PFSK-1 (cell line): ENCODE measurements around the gene EDARADD.

Source experiments
- FOXP2 ChIP-seq: optimal IDR thresholded peaks from 2 replicates; pipeline ENCODE3; 2011; ENCODE audit warnings: borderline replicate concordance, control low read depth, inconsistent platforms; ENCODE audit not compliant: insufficient read depth; ENCODE audit errors: extremely low read length, extremely low read depth
- POLR2AphosphoS5 ChIP-seq: IDR thresholded peaks from 2 replicates; pipeline ENCODE4 v1.6.1; 2012; ENCODE audit warnings: low read depth, mild to moderate bottlenecking, control low read depth, low read length, moderate library complexity
- SIN3A ChIP-seq: IDR thresholded peaks from 2 replicates; pipeline ENCODE4 v1.6.1; 2012; ENCODE audit warnings: mild to moderate bottlenecking, low read length, moderate library complexity, borderline replicate concordance; ENCODE audit not compliant: insufficient read depth
- TAF1 ChIP-seq: IDR thresholded peaks from 2 replicates; pipeline ENCODE4 v1.6.1; 2012; ENCODE audit warnings: low read length, control low read depth, borderline replicate concordance; ENCODE audit not compliant: insufficient read depth
- TF ChIP-seq, protein P1 (sequence below), 2 experiments: IDR thresholded peaks; 2 replicates each; pipeline versions ENCODE4 v1.6.1 to v1.8.0; 2011 to 2012; ENCODE audit warnings: low read depth in 2 of 2, low read length in 2 of 2, control low read depth in 1 of 2, inconsistent platforms in 1 of 2, mild to moderate bottlenecking in 1 of 2, moderate library complexity in 1 of 2; ENCODE audit not compliant: insufficient read depth in 1 of 2

EDARADD gene

DNA sequence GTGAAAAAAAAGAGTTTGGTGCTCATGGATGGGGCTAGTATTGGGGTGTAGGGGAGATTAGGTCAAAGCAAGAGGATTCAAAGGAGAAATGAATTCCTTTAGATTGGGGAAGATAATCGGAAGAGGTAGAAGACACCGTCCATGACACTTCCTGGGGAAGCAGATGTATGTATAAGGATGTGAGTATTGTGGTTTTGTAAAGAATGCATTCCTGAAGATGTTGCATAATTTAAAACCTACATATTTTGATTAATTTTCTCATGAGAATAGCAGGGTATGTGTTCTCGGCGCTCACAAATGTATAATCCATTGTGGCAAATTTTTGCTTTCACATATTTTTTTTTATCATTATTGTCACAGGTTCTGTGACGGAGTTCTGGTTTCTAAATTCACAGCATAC is 124.2 kb downstream of the EDARADD start:
- TF ChIP-seq TAF1 (no peak), FOXP2 (no peak), POLR2AphosphoS5 (no peak), SIN3A (no peak)
- TF ChIP-seq, protein P1, sequence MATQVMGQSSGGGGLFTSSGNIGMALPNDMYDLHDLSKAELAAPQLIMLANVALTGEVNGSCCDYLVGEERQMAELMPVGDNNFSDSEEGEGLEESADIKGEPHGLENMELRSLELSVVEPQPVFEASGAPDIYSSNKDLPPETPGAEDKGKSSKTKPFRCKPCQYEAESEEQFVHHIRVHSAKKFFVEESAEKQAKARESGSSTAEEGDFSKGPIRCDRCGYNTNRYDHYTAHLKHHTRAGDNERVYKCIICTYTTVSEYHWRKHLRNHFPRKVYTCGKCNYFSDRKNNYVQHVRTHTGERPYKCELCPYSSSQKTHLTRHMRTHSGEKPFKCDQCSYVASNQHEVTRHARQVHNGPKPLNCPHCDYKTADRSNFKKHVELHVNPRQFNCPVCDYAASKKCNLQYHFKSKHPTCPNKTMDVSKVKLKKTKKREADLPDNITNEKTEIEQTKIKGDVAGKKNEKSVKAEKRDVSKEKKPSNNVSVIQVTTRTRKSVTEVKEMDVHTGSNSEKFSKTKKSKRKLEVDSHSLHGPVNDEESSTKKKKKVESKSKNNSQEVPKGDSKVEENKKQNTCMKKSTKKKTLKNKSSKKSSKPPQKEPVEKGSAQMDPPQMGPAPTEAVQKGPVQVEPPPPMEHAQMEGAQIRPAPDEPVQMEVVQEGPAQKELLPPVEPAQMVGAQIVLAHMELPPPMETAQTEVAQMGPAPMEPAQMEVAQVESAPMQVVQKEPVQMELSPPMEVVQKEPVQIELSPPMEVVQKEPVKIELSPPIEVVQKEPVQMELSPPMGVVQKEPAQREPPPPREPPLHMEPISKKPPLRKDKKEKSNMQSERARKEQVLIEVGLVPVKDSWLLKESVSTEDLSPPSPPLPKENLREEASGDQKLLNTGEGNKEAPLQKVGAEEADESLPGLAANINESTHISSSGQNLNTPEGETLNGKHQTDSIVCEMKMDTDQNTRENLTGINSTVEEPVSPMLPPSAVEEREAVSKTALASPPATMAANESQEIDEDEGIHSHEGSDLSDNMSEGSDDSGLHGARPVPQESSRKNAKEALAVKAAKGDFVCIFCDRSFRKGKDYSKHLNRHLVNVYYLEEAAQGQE (IDR thresholded peaks at IDR 0.05; ENCODE audit: insufficient read depth in 1 of 2, low read depth in 2 of 2, low read length in 2 of 2): no peak

- no peak for TF ChIP-seq FOXP2
- TF ChIP-seq TAF1: no peak
- no peak for TF ChIP-seq SIN3A
- no peak for TF ChIP-seq POLR2AphosphoS5
- TF ChIP-seq, protein P1 (IDR thresholded peaks at IDR 0.05; ENCODE audit: insufficient read depth in 1 of 2, low read depth in 2 of 2, low read length in 2 of 2): no peak
Observed at GRCh38 chr1:236520445-236521005, 126.4 kb downstream of the EDARADD start.

- no peak for TF ChIP-seq TAF1
- no peak for TF ChIP-seq SIN3A
- no peak for TF ChIP-seq FOXP2
- no peak for TF ChIP-seq POLR2AphosphoS5
- TF ChIP-seq, protein P1 (IDR thresholded peaks at IDR 0.05; ENCODE audit: insufficient read depth in 1 of 2, low read depth in 2 of 2, low read length in 2 of 2): no peak
Observed at GRCh38 chr1:236522937-236523703, 129.0 kb downstream of the EDARADD start.

DNA sequence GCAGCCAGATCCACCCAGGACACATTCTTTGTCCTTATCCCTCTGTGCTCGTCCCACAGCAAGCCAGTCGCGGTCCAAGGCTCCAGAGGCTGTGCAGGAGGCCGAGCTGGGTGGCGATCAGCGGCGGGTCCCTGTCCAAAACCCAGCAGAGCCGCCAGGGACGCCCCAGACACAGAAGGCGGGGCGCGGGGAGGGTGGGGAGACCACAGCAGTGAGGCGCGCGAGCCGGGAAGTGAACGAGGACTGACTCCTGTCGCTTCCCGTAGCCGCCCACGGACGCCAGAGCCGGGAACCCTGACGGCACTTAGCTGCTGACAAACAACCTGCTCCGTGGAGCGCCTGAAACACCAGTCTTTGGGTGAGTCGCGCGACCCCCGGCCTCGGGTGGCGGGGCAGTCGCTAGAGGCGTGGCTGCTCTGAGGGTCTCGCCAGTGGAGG is 129.6 kb downstream of the EDARADD start, which contains the start of gene LGALS8:
TSS of gene LGALS8 (plus strand) at position 279 of the 438 bp plus-strand sequence. CDS start 2,089 bp downstream, outside the sequence.
- TF ChIP-seq TAF1: no peak

DNA sequence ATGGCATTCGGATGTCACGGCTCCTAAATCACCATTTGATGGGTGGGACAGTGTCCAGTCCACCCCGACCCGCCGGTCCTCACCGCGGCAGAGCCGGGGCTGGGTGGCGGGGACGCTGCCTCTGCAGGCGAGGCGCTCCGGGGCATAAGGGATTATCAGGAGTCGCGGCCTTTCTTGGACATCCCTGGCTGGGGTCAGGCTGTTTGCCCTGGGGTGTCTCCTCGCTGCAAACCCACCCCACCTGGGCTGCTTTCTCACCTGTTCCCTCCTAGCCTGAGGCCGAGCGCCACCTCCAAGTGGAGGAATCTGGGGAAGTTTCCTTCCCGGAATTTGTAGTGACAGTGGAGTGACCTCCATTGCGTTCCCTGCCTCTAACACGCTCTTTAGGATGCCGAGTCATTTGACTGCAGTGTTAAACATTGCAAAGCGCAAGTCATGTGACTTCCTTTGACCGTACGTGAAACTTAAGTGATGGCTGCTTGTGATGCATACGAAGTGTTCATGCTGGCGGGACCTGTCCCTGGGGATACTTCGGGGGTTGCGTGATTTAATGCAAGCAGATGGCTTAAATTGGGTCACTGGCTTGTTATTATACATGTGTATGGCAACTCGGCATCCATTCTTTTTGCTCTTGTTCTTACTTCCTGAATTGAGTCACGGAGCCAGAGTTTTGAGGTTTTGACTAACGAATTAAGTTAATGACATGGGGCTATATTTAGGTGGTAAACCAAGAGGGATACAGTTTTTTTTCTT is 130.2 kb downstream of the EDARADD start:
- TF ChIP-seq, protein P1 (IDR thresholded peaks at IDR 0.05; ENCODE audit: insufficient read depth in 1 of 2, low read depth in 2 of 2, low read length in 2 of 2): no peak
- TF ChIP-seq TAF1: no peak
- no peak for TF ChIP-seq SIN3A
- no peak for TF ChIP-seq FOXP2
- no peak for TF ChIP-seq POLR2AphosphoS5
